TTC549 (cell line): ENCODE results near the gene ARMC2.
"Not testable (repeated sequence)": the region's sequence is repeated elsewhere in the genome, so short reads cannot be mapped to it uniquely, and the experiment has no call there.

Source experiments
- FAIRE-seq: peaks from 2 replicates; lab custom pipeline; 2012; peaks lifted over from hg19 to GRCh38; lab: Jason Lieb, UNC

Gene ARMC2

DNA sequence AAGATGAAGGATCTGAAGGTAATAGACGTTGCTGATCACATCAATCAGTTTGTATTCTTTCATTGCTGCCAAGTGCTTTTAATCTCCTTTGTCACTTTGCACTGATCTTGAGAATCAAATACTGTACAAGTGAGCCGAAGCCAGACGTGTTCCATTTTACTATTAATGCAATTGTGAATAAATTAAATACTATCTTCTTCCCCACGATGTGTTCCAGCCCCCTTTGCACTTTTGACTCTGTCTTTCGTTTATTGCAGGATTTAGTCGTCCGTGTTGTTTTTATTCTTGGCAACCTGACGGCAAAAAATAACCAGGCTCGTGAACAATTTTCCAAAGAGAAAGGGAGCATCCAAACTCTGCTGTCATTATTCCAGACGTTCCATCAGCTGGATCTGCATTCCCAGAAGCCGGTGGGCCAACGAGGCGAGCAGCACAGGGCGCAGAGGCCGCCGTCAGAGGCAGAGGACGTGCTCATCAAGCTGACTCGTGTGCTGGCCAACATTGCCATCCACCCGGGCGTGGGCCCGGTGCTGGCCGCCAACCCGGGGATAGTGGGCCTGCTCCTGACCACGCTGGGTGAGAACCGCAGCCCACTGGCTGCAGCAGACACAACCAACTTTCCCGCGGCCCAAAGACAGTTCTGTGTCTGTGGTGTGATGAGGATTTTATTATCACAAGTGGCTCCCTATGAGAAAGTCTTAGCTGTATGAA is 104.7 kb downstream of the ARMC2 start:
- FAIRE-seq = no peak

DNA sequence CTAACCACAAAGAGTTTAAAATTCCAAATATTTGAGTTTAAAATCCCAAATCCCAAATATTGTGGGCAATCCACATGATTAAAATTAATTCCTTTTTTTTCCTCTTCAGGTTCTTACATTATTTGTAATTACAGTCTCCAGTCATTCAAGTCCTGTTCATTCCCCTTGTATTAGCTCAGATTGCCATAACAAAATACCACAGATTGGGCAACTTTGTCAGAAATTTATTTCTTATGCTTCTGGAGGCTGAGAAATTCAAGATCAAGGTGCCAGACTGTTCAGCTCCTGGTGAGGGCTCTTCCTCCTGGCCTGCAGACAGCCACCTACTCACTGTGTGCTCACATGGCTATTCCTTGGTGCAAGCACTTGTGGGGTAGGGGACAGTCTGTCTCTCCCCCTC is 105.5 kb downstream of the ARMC2 start:
- no peak for FAIRE-seq

DNA sequence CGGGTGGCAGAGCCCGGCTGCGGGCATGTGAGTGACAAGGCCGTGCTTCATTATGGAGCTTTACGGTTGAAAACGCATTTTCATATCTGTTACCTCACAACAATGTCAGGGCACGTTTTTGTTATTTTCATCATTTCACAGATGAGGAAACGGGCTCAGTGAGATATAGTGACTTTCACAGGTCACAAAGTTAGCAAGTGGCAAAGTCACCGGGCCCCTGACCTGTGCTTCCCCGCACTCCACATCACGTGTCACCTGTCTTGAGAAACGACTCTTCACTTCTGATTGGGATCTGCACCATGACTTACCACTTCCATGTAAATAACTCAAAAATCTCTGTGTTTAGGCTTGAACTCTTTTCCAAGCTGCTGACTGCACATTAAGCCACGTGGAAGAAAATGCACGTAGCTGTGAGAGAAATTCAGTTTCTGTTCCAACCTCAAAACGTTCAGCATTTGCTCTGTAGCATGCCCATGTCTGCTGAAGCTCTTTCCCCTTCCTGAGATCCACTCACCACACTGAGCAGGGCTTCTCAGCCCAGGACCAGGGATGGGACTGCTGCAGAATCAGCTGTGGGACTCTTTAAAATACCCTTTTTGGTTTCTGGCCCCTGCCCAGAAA is 107.2 kb downstream of the ARMC2 start:
- FAIRE-seq = no peak

DNA sequence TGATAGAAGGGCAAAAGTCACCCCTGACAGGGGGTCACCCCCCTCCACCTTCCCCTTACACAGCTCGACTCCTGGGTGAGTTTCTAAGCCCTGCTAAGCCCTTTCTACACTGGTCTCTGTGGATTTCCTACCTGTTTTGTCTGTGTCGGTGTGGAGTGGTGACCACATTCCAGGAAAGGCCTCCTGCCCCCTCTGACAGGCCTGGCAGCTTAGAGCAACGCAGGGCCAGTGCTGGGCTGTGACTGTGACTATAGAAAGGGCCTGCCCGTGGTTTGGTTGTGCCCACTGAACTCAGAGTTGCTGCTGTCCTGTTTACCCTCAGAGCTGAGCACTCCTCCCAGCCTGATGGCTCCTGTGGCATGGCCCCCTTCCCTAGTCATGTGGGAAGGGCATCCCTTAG is 109.0 kb downstream of the ARMC2 start:
- FAIRE-seq = no peak

DNA sequence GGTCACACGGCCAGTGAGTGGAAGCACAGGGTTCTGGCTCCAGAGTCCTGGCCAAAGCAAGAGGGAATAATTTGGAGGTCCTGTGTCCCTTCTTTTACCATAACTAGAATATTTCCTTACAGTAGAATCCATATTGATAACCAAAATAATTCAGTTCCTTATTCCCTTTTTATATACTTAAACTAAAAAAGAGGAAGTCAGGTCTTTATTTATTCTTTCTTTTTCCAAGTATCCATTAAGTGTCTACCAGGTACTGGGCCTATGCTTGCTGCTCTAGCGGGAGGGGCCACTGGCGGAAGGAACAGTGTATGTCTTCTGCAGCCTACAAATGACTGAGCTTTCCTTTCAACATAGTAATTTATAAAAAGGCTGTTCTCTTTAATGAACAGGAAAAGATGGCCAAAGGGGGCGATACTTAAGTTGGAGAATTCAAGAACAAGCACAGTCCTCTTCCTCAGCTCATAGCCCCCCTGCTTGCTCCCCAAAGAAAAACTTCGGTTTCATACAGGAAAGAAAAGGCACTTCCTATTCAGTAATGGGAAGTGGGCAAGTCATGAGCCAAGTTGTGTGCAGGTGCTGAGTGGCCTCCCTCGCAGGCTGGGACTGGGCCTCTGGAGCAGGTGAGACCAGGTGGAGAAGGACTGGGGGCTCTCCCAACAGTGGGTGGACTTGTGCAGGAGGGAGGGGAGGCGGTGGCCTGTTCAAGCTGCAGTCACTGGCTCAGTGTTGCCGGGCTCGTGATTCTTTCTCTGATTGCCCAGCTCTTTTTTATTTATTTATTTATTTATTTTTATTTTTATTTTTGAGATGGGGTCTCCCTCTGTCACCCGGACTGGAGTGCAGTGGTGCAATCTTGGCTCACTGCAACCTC is 110.9 kb downstream of the ARMC2 start:
- no peak for FAIRE-seq

DNA sequence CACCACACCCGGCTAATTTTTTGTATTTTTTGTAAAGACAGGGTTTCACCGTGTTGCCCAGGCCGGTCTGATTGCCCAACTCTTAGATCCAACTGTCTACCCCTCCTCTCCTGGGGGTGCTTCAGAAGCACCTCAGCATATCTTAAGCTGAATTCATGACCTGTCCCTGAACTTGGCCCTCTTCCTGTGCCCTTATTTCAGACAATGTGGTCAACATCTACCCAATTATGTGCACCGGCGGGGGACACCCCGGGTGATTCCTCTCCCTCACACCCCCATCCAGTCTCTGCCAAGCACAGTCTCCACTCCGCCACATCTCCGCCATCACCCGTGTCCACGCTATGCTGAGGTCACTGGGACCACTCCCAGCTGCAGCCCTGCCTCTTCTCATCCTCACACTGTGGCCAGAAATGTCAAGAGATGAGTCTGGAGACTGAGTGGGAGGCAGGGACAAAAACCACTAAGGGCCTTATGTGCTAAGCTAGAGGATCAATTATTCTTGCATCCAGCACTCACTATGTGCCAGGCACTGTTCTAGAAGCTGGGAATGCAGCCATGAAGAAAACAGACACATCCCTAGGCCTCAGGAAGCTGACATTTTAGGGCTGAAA is 111.9 kb downstream of the ARMC2 start:
- FAIRE-seq = no peak

DNA sequence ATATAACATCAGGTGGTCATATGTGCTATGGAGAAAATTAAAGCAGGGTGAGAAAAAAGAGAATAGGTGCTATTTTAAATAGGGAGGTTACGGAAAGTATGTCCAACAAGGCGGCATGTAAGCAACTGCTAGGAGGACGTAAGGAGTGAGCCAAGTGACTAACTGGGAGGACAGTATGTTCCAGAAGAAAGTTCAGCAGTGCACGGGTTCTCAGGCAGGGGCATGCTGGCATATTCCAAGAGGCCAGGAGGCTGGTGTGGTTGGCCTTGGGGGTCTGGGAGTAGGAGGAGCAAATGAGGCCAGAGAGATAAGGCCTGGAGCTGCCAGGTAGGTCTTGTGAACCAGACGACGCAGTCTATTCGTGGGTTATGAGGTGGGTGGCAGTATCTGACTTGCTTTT is 112.4 kb downstream of the ARMC2 start:
- FAIRE-seq = no peak

DNA sequence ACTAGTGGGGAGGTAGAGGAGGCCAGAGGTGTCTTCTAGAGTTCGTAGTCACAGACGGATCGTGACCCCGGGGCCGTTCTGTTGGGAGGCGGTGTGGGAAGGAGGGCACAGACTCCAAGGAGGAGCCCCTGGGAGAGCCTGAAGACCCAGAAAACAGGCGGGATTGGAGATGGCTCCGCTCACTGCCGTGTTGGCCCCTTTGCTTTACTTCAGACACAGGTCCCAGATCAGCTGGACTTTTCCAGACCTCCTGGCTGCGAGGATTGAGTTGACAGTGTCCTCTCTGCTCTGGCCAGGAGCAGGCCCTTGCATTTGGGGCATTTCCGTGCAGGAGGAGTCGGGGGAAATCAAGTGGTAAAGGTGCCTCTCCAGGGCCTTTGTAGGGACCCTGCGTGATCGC is 112.9 kb downstream of the ARMC2 start:
- no peak for FAIRE-seq

DNA sequence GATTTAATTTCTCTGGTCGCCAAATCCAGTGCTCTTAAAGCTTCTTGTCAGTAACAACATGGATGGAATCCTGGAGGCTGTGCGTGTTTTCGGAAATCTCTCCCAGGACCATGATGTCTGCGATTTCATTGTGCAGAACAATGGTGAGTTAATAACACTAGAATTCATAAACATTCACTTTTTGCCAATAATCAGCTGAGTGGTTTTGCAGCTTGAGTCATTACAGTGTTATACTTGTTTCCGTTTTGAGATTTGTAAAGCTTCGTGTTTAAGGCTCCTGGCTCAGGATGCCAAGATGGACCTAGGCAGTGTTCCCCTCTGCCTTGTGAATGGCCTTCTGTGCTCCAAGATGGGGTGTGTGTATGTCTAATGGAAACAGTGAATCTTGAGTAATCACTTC is 113.8 kb downstream of the ARMC2 start:
- no peak for FAIRE-seq

DNA sequence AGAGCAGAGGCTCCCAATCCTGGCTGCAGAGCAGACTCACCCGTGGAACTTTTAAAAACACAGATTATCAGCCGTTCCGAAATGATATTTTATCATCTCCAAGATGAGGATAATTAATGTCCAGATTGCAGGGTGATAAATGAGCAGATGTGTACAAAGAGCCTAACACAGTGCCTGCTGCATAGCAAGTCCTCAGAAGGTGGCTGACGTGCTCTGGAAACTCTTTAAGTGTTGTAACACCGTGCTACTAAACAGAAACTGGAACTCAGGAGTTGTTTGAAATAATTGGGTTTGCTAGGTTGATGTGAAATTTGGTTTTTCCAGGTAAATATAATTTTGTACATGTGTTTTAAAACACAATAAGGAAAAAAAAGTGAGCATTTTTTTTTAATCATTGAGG is 118.0 kb downstream of the ARMC2 start:
- no peak for FAIRE-seq

DNA sequence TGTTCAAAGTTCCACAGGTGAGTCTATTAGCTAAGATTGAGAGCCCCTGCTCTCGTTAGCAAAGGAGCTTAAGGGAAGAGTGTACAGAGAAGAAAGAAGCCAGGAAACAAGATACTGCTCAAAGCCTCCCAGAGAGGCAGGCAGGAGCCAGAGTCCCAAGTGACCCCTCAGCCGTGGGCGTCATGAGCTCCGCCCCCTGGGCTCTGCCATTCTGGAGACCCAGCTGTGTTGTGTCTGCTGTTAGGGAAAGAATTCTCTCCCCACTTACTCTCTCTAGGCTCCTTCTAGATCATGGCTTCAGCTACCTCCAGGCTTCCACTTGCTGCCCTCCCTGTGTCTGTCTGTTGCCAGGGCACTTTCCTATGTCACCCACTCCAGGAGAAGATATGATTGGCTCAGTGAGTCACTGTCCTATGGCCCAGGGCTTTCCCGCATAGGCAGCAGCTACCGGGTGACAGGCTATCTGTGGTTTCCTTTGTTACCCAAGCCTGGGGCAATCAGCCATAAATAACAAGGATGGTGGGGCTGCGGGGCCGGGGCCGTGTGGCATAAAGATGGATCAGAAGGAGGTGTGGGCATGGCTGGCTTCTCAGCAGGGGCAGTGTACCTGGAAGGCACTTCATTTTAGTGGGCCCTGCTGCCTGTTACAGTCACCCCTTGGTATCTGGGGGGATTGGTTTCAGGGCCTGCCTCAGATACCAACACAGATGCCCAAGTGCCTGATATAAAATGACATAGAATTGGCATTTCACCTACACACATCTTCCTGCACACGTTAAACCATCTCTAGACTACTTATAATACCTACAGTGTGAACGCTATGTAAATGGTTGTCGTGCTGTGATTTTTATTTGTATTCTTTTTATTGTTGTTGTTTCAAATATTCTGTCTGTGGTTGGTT is 118.9 kb downstream of the ARMC2 start:
- no peak for FAIRE-seq

DNA sequence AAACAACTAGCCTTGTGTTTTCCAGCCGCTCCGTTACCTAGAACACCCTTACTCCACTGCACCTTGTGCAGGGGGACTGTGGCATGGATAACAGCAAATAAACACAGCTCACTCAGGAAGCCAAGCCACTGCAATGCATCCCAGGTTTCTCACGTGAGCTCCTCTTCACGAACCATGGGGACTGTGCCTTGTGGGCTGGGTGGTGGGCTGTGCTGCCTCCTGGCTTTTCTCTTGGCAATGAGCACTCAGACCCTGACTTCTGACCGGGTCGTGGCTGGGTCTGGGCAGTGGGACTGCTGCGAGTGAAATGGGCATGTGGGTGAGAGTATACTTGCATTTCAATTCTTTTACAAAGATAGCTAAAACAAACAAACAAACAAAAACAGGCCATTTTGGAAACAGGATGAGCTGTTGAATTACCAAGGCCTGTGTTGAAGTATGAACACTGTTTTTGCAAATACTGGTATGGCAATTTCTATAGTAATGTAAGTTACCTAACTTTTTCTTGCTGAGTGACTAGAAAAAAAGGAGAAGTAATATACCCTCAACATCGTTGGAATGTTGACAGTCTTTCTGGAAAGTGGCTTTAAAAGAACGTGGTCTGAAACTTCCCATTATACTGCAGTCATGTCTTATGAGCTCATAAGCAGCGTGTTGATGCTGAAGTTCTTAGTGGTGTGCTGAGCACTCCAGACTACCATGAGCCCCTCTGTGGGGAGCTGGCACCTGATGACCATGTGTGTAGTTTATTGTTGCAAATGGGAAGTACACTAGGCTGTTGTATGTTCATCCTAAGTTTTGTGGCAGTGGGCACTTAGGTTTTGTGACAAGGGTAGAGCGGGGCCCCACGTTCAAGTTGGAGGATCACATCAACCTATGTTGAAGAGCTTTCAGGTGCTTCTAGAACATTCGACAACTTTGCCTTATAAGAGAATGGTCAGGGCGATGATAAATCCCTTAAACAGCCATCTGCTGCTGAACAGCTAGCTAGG is 120.4 kb downstream of the ARMC2 start:
- FAIRE-seq = no peak

DNA sequence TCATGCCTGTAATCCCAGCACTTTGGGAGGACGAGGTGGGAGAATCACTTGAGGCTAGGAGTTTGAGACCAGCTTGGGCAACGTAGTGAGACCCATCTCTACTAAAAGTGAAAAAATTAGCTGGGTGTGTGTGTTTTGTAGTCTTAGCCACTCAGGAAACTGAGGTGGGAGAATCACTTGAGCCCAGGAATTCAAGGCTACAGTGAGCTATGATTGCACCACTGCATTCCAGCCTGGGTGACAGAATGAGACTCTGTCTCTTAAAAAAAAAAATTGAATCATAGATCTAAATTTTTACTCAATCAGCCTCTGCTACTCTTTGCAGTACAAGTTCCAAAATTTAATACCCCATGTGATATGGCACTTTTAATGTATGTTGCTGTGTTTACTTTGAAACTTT is 121.6 kb downstream of the ARMC2 start:
- no peak for FAIRE-seq

DNA sequence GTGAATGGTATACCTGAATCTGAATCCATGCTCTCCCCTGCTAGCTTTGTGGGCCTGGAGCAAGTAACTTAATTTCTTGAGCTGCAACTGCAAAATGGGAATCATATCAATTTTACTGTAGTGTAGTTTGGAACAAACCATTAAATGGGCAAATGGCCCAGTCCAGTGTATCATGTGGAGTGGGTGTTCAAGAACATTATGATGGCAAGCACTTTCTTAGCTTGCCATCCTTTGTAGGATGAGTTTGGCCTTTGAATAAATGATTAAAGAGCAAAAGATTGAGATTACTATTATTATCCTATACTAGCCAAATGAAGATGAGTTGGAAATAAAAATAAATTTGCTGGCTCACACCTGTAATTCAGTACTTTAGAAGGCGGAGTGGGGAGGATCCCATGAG is 126.0 kb downstream of the ARMC2 start:
- no peak for FAIRE-seq

DNA sequence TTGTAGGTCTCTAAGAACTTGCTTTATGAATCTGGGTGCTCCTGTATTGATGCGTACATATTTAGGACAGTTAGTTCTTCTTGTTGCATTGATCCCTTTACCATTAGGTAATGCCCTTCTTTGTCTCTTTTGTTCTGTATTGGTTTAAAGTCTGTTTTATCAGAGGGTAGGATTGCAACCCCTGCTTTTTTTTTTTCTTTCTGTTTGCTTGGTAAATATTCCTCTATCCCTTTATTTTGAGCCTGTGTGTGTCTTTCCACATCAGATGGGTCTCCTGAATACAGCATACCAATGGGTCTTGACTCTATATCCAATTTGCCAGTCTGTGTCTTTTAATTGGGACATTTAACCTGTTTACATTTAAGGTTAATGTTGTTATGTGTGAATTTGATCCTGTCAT is 130.4 kb downstream of the ARMC2 start:
- FAIRE-seq = not testable (repeated sequence)

DNA sequence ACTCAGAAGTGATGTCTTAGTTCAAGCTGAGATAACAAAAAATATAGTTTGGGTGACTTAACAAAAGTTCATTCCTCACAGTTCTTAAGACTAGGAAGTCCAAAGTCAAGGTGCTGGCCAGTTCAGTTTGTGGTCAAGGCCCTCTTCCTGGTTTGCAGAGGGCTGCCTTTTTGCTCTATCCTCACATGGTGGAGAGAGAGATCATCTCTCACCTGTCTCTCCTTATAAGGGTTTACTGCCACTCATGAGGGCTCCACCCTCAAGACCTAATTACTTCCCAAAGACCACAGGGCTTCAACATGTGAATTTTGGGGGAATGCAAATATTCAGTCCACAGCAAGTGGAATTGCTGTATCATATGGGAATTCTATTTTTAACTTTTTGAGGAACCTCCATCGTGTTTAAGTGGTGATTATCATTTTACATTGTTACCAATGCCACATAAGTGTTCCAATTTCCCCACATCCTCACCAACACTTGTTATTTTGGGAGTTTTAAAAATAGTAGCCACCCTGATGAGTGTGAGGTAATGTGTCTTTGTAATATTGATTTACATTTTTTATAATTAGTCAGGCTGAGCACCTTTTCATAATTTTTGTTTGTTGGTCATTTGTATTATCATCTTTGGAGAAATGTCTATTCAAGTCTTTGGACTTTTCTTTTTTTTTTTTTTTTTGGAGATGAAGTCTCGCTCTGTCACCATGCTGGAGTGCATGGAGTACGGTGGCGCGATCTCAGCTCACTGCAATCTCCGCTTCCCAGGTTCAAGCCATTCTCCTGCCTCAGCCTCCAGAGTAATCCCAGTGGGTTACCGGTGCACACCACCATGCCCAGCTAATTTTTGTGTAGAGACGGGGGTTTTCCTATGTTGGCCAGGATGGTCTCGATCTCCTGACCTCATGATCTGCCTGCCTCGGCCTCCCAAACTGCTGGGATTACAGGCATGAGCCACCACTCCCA is 134.2 kb downstream of the ARMC2 start:
- no peak for FAIRE-seq

DNA sequence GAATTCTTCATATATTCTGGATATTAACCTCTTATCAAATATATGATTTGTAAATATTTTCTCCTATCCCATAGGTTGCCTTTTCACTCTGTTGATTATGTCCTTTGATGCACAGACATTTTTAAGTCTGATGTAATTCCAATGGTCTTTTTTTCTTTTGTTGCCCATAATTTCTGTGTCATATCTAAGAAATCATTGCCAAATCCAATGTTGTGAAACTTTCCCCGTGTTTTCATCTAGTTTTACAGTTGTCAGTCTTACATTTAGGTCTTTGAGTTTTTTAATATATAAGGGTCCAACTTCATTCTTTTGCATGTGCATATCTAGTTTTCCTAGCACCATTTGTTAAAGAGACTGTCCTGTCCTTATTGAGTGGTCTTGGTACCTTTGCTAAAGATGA is 134.9 kb downstream of the ARMC2 start:
- FAIRE-seq = no peak

DNA sequence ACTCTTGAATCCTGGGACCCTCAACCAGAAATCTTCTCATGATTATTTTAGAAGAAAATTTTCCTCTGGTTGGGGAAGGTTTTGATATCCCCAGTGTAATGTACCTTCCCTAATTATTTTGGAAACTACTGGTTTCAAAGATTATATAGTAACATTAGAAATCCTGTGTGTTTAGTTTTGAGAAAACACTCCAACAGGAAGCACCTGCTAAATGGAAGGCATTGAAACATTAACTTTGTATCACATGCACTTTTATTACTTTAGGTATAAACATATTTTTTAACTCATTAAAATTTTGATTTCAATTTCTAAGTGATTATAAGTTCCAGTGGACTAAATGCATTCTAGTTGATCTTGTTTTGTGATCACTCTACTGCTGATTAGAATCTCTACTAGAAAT is 137.1 kb downstream of the ARMC2 start:
- no peak for FAIRE-seq

DNA sequence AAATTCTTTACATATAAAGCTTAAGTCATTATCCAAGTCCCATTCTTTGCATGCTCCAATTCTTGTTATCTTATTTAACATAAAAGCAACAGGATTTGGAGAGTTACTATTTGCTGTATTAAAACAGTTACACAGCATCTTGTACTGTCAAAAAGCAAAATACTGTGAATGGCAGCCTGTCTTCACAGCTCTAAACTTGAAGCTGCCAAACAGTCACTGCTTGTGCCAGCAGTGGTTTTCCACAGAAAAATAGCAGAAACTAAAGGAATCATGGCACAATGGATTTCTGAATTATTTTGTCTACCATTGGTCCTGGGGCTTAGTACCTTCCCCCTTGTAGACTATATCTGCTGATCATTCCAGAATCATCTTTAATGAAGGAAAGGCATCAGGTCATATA is 138.9 kb downstream of the ARMC2 start:
- FAIRE-seq = no peak
